Measurements from ENCODE around the gene RIPK1.

DNA sequence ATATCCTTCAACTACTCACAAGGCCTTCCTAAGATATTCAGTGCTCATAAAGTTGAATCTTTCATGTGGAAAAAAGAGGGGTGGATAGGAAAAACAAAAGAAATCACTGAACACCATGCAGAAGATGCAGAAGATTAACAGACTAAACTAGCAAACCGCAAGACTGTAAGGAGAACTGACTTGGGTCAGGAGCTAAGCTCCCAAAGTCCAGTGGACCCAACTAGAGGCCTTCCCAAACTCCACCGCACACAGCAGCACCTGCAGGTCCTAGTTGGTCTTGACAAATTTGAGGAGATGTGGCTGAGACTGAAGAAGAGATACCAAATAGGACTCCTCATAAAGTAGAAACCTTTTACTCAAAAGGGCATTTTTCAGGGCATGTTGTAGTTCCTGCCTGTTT lies 3.3 kb downstream of the RIPK1 start:
- TF ChIP-seq, protein P1, sequence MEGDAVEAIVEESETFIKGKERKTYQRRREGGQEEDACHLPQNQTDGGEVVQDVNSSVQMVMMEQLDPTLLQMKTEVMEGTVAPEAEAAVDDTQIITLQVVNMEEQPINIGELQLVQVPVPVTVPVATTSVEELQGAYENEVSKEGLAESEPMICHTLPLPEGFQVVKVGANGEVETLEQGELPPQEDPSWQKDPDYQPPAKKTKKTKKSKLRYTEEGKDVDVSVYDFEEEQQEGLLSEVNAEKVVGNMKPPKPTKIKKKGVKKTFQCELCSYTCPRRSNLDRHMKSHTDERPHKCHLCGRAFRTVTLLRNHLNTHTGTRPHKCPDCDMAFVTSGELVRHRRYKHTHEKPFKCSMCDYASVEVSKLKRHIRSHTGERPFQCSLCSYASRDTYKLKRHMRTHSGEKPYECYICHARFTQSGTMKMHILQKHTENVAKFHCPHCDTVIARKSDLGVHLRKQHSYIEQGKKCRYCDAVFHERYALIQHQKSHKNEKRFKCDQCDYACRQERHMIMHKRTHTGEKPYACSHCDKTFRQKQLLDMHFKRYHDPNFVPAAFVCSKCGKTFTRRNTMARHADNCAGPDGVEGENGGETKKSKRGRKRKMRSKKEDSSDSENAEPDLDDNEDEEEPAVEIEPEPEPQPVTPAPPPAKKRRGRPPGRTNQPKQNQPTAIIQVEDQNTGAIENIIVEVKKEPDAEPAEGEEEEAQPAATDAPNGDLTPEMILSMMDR (IDR thresholded peaks at IDR 0.05) = no peak
- TF ChIP-seq EP300 (IDR thresholded peaks at IDR 0.05; ENCODE audit: low read depth) (no peak), POLR2A (IDR thresholded peaks at IDR 0.05) (no peak)
